Brain microvascular endothelial cell (primary cell): ENCODE data around the gene COBLL1.

ENCODE experiments used
- DNase-seq: peaks from one replicate; pipeline ENCODE4 v3.0.0-alpha.2; 2020
- H3K27ac ChIP-seq: fragments of 250-450 bp; sonication (Bioruptor Pico); 2 replicates; pipeline ENCODE4 v1.5.1; 2020; ENCODE audit warnings: mild to moderate bottlenecking, moderate library complexity
- H3K27me3 ChIP-seq: fragments of 250-450 bp; sonication (Bioruptor Pico); replicated peaks from 2 replicates; pipeline ENCODE4 v1.5.1; 2020; ENCODE audit warnings: mild to moderate bottlenecking
- H3K36me3 ChIP-seq: fragments of 250-450 bp; sonication (Bioruptor Pico); replicated peaks from 2 replicates; pipeline ENCODE4 v1.5.1; 2020; ENCODE audit warnings: mild to moderate bottlenecking
- H3K4me3 ChIP-seq: 2 replicates; pipeline ENCODE4 v1.5.1; 2011; ENCODE audit warnings: low read depth, mild to moderate bottlenecking, control low read depth, low read length, moderate library complexity
- in situ Hi-C: cut with HindIII; loops from 2 replicates; pipeline ENCODE4 v1.10.0; 2017; ENCODE audit warnings: low sequenced_read_pairs, low pct_ligation_motif_present
- TF ChIP-seq, protein P1 (sequence below): IDR thresholded peaks from 2 replicates; pipeline ENCODE4 v1.5.1; 2011; ENCODE audit warnings: low read depth, mild to moderate bottlenecking, moderate library complexity, low read length, control low read depth, inconsistent platforms; ENCODE audit errors: missing control alignments

Gene COBLL1

DNA sequence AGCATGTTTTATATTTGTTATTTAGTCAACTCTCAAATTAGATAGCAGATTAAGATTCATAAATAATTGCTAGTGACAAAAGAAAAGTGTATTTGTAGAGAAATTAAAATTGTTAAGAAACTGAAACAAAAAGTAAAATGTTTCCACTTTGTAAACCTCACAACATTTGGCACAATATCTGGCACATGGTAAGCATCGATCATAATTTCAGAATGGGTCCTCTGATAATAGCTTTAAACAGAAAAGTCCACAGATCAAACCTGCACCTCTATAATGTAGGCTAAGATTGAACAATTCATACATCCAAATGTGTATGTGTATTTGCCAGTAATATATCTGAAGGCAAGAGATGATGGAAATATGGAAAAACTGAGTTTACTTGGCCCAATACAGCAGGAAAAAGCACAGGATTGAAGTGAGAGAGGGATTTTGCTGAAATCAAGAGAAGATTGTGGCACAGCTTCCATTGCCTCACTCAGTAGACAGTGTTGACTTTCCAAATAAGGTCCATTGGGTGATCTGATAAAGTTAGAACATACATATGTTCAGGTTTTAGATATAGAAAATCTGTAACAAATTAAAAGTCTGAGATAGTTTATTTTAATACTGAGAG, 39.4 kb downstream of the COBLL1 start:
- TF ChIP-seq, protein P1, sequence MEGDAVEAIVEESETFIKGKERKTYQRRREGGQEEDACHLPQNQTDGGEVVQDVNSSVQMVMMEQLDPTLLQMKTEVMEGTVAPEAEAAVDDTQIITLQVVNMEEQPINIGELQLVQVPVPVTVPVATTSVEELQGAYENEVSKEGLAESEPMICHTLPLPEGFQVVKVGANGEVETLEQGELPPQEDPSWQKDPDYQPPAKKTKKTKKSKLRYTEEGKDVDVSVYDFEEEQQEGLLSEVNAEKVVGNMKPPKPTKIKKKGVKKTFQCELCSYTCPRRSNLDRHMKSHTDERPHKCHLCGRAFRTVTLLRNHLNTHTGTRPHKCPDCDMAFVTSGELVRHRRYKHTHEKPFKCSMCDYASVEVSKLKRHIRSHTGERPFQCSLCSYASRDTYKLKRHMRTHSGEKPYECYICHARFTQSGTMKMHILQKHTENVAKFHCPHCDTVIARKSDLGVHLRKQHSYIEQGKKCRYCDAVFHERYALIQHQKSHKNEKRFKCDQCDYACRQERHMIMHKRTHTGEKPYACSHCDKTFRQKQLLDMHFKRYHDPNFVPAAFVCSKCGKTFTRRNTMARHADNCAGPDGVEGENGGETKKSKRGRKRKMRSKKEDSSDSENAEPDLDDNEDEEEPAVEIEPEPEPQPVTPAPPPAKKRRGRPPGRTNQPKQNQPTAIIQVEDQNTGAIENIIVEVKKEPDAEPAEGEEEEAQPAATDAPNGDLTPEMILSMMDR: no peak
- no peak overlapping the region for H3K27ac ChIP-seq
- H3K27me3 ChIP-seq: no peaks in the 10 kb centered on the region
- H3K4me3 ChIP-seq: no peak overlapping the region
- DNase-seq: no peak
- in situ Hi-C loops: no loop called here
- no peaks in the 10 kb centered on the region for H3K36me3 ChIP-seq

DNA sequence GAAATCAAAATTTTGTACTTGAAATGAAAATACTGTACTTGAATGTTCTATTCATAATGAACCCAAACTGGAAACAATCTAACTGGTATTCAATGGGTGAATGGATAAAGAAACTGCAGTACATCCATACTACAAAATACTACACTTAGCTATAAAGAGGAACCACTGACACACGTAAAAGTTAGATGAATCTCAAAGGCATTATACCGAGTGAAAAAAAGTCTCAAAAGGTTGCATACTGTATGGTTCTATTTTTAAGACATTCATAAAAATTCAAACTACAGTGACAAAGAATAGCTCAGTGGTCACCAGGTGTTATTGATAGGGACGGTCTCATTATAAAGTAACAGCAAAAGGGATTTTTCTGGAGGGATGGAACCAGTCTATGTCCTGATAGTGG, 41.1 kb downstream of the COBLL1 start:
- TF ChIP-seq, protein P1: no peak
- no peaks in the 10 kb centered on the region for H3K36me3 ChIP-seq
- in situ Hi-C loops: no loop called here
- no peak overlapping the region for H3K27ac ChIP-seq
- no peak overlapping the region for H3K4me3 ChIP-seq
- DNase-seq: no peak
- no peaks in the 10 kb centered on the region for H3K27me3 ChIP-seq

DNA sequence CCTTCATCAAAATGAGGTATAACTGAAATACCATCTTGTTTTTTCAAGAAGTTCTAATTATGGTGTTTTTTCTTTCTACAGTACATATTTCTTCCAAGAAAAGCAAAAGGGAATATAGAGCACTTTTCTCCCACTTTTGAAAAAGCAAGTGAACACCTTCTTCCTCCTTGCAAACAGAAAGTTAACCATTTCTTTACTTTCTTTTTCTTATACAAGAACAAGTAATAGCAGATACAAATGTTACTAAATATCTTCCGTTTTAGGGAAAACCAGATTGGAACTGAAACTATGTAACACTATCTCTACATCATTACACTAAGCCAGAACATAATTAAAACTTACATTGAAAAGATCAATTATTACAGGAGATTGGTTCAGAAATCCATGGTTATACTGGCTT, 44.0 kb downstream of the COBLL1 start:
- in situ Hi-C loops: no loop called here
- H3K27ac ChIP-seq: no peak overlapping the region
- TF ChIP-seq, protein P1: no peak
- DNase-seq: no peak
- no peaks in the 10 kb centered on the region for H3K36me3 ChIP-seq
- H3K27me3 ChIP-seq: no peaks in the 10 kb centered on the region
- no peak overlapping the region for H3K4me3 ChIP-seq

DNA sequence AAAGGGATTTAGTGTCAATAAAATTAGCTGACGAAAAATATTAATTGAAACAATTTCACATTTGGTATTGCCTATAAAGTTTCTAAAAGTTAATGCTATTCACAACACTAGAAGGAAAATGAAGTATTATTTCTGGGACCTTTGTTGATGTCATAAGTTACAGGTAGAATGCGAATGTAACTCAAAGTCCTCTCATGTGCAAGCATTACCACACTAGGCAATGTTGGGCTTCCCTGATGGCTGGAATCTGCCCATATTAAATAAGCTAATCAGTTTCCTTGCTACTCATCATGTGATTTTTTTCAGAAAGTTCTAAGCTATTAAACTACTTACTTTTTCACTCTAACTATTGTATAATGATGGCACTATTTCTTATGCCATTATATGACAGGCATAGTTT, 44.6 kb downstream of the COBLL1 start:
- in situ Hi-C loops: no loop called here
- no peak for DNase-seq
- Histone ChIP-seq H3K27ac (no peak overlapping the region), H3K4me3 (no peak overlapping the region), H3K36me3 (no peaks in the 10 kb centered on the region), H3K27me3 (no peaks in the 10 kb centered on the region)
- TF ChIP-seq, protein P1: no peak

DNA sequence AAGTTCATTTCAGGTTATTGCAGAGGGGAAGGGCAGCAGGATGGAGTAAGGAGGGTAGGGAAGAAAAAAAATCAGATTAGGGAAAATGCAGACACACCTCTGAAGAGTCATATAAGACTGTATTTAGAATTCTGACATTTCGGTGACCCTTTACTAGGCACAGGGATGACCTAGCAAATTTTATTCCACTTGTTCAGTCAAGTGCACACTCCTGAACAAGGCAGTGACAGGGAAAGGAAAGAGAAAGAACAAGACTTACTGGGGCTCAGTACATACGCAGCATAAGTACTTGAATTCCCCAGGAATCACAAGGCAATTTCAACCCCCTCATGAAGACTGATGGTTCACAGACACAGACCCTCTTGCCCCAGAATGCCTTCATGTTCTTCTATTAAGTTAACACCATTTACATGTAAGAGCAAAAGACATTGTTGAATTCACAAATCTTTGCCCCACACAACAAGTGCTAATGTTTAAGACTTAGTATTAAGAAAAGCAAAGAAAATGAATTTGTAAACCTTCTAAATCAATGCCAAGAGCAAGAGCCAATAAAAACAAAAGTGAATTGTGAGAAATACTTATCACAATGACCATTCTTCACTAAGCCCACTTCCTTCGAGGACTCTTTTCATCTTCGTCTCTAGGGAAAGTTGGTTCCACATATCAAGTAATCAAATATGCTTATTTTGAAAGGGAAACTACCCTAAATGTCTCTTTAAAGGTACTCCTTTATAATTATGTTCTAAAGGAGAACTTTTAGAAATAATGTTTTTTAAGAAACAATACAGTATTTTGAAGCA, 47.0 kb downstream of the COBLL1 start:
- H3K4me3 ChIP-seq: no peak overlapping the region
- H3K36me3 ChIP-seq: no peaks in the 10 kb centered on the region
- H3K27me3 ChIP-seq: no peaks in the 10 kb centered on the region
- in situ Hi-C loops: no loop called here
- no peak for DNase-seq
- TF ChIP-seq, protein P1: no peak
- no peak overlapping the region for H3K27ac ChIP-seq
